GM21717 (cell line): ENCODE measurements around the gene PCDHGA2.
A peak's percentile ranks its signal among the peaks of the same experiment; 100 is the strongest.
"Not testable (repeated sequence)": the region's sequence is repeated elsewhere in the genome, so short reads cannot be mapped to it uniquely, and the experiment has no call there.

Experiments
- ATAC-seq: cut with Tn5 transposase; IDR thresholded peaks from one replicate; pipeline ENCODE4 v1.9.1; 2021; ENCODE audit warnings: mild to moderate bottlenecking, moderate library complexity; ENCODE audit not compliant: unreplicated experiment

PCDHGA2 gene

GRCh38 chr5:141345327-141345726 lies 6.8 kb downstream of the PCDHGA2 start:
- no peak for ATAC-seq

GRCh38 chr5:141346017-141346416 lies 7.5 kb downstream of the PCDHGA2 start:
- ATAC-seq, result not testable (repeated sequence)

GRCh38 chr5:141349917-141350619 lies 11.5 kb downstream of the PCDHGA2 start, which contains the start of gene PCDHGB1:
TSS of gene PCDHGB1 (plus strand) at chr5:141350099. CDS start at chr5:141350261, 162 bp downstream.
- peak; percentile 66 for ATAC-seq

- no peak for ATAC-seq
These were observed 13.0 kb downstream of the PCDHGA2 start for GRCh38 chr5:141351591-141351990.

- ATAC-seq, result no peak
These were observed 16.4 kb downstream of the PCDHGA2 start, which contains the start of gene PCDHGA4 for GRCh38 chr5:141354900-141355469. TSS of gene PCDHGA4 (plus strand) at chr5:141355021. CDS start at chr5:141355108, 87 bp downstream.

- ATAC-seq, result no peak
These were observed 17.1 kb downstream of the PCDHGA2 start for GRCh38 chr5:141355641-141356040.

- ATAC-seq, result no peak
These were observed 17.6 kb downstream of the PCDHGA2 start for GRCh38 chr5:141356133-141356532.

- no peak for ATAC-seq
These were observed 18.4 kb downstream of the PCDHGA2 start for GRCh38 chr5:141356950-141357349.

GRCh38 chr5:141359790-141360426 lies 21.3 kb downstream of the PCDHGA2 start, which contains the start of gene PCDHGB2:
TSS of gene PCDHGB2 (plus strand) at chr5:141359994. CDS start at chr5:141360136, 142 bp downstream.
- ATAC-seq, result peak; percentile 78

- ATAC-seq, result no peak
These were observed 22.1 kb downstream of the PCDHGA2 start for GRCh38 chr5:141360685-141361084.

- no peak for ATAC-seq
These were observed 24.2 kb downstream of the PCDHGA2 start for GRCh38 chr5:141362719-141363118.

GRCh38 chr5:141363952-141364660 lies 25.5 kb downstream of the PCDHGA2 start, which contains the start of gene PCDHGA5:
TSS of gene PCDHGA5 (plus strand) at chr5:141364162. CDS start at chr5:141364331, 169 bp downstream.
- ATAC-seq, result no peak

- ATAC-seq, result no peak
These were observed 27.7 kb downstream of the PCDHGA2 start for GRCh38 chr5:141366016-141366896.

- ATAC-seq, result peak; percentile 73
These were observed 31.7 kb downstream of the PCDHGA2 start, which contains the start of gene PCDHGB3 for GRCh38 chr5:141369994-141370848. TSS of gene PCDHGB3 (plus strand) at chr5:141370242. CDS start at chr5:141370395, 153 bp downstream.

- no peak for ATAC-seq
These were observed 33.3 kb downstream of the PCDHGA2 start for GRCh38 chr5:141371572-141372475.

GRCh38 chr5:141373673-141374317 lies 35.2 kb downstream of the PCDHGA2 start, which contains the start of gene PCDHGA6:
TSS of gene PCDHGA6 (plus strand) at chr5:141373891. CDS start at chr5:141374084, 193 bp downstream.
- no peak for ATAC-seq

- ATAC-seq, result no peak
These were observed 36.1 kb downstream of the PCDHGA2 start for GRCh38 chr5:141374627-141375026.
